Brain pericyte (primary cell): ENCODE measurements around the gene GPC6.

Experiments
- DNase-seq: peaks from one replicate; pipeline ENCODE4 v3.0.0-alpha.2; 2012; ENCODE audit warnings: low read depth, low spot score

Gene GPC6

GRCh38 chr13:94389604-94390351 lies 1163.2 kb downstream of the GPC6 start:
- DNase-seq: no peak

GRCh38 chr13:94390881-94391280 lies 1164.3 kb downstream of the GPC6 start:
- DNase-seq: no peak

GRCh38 chr13:94394723-94395122 lies 1168.1 kb downstream of the GPC6 start:
- no peak for DNase-seq

GRCh38 chr13:94395860-94396259 lies 1169.3 kb downstream of the GPC6 start:
- DNase-seq: no peak

GRCh38 chr13:94399812-94400211 lies 1173.2 kb downstream of the GPC6 start:
- no peak for DNase-seq

- no peak for DNase-seq
Observed at GRCh38 chr13:94400874-94401273, 1174.3 kb downstream of the GPC6 start.

- no peak for DNase-seq
Observed at GRCh38 chr13:94408314-94409036, 1181.9 kb downstream of the GPC6 start.

GRCh38 chr13:94411747-94412146 lies 1185.1 kb downstream of the GPC6 start:
- no peak for DNase-seq

- DNase-seq: no peak
Observed at GRCh38 chr13:94412870-94413597, 1186.4 kb downstream of the GPC6 start.

GRCh38 chr13:94413598-94413944 lies 1187.0 kb downstream of the GPC6 start:
- DNase-seq: no peak

GRCh38 chr13:94414141-94414540 lies 1187.5 kb downstream of the GPC6 start:
- DNase-seq: no peak

GRCh38 chr13:94414708-94415107 lies 1188.1 kb downstream of the GPC6 start:
- DNase-seq: no peak

- no peak for DNase-seq
Observed at GRCh38 chr13:94415500-94416237, 1189.1 kb downstream of the GPC6 start.

GRCh38 chr13:94416454-94417080 lies 1190.0 kb downstream of the GPC6 start:
- DNase-seq: no peak

- DNase-seq: no peak
Observed at GRCh38 chr13:94417294-94417693, 1190.7 kb downstream of the GPC6 start.

GRCh38 chr13:94419304-94419924 lies 1192.8 kb downstream of the GPC6 start:
- DNase-seq: no peak

- DNase-seq: no peak
Observed at GRCh38 chr13:94419925-94420305, 1193.3 kb downstream of the GPC6 start.

GRCh38 chr13:94427313-94427953 lies 1200.8 kb downstream of the GPC6 start:
- no peak for DNase-seq

- no peak for DNase-seq
Observed at GRCh38 chr13:94431574-94431973, 1205.0 kb downstream of the GPC6 start.

GRCh38 chr13:94431987-94432386 lies 1205.4 kb downstream of the GPC6 start:
- DNase-seq: no peak
